ENCODE measurements around the gene DUSP18. TPM values are rescaled to one million over a fixed set of nuclear protein-coding genes. Genes with fewer than 3 reads are reported as not detected.
"Not testable (repeated sequence)": the region's sequence is repeated elsewhere in the genome, so short reads cannot be mapped to it uniquely, and the experiment has no call there.

The DUSP18 gene
- 8.0 TPM for total RNA-seq (ENCODE audit: unreplicated experiment)
- long read RNA-seq, transcript DUSP18-201 (2 exons, 2,479 nt) = major isoform, 6 of 8 reads
- long read RNA-seq, partial matches to known transcripts = 0 of 8 reads
- long read RNA-seq, other reads (novel, unspliced or antisense) = 1 of 8 reads

DNA sequence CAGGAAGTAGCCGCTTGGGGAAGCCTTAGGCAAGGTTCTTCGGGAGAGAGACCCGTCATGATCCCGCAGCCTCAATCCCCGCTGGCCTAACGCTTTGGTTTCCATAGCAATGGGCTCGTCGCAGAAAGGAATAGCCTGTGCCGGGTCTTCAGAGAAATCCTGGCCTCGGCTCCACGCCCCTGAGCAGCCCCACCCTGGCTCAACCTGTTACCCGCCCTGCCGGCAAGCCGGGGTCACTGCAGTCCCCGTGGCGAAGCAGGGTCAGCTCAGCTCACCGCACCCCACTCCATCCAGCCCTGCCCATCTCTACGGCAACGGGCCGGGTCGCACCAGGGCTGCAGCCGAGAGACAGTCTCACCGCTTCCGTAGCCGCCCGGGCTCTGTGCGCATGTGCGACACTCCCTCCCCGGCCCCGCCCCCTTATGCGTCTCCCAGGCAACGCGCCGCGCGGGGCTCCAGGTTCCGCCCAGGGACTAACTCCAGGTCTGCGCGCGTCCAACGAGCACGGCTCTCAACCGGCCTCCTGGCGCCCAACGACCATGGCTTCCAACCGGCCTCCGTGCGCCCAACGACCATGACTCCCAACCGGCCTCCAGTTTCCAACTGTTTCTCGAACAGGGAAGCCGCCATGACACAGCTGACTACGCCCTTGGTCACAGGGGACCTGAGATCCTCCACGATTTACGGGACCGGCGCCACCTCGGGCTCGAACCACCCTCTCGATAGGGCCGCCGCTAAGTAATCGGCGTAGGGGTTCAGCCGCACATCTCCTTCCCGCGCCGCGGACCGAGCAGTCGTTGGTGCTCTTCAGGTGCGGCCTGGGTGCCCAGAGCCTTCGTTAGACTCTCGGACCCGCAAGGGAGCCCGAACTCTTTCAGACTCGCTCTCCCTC, at the start of gene DUSP18:
TSS of gene DUSP18 (minus strand) at position 382 of the 892 bp plus-strand sequence. CDS start 3,872 bp downstream, outside the sequence.
- Mint-ChIP-seq H3K9me3 (ENCODE audit: unreplicated experiment) (no peaks in the 10 kb centered on the region), H3K27me3 (ENCODE audit: unreplicated experiment) (peaks cover 3% of the 10 kb centered on the region), H3K4me1 (ENCODE audit: low read depth, unreplicated experiment) (peaks cover 12% of the 10 kb centered on the region), H3K36me3 (ENCODE audit: unreplicated experiment) (no peaks in the 10 kb centered on the region), H3K27ac (ENCODE audit: unreplicated experiment) (peak within 1 kb of the TSS; percentile 48), H3K4me3 (ENCODE audit: unreplicated experiment) (peak within 1 kb of the TSS; percentile 88)
- DNase-seq = peak; percentile 98
- TF ChIP-seq CTCF (IDR thresholded peaks at IDR 0.05; ENCODE audit: partially characterized antibody, unreplicated experiment) = peak; percentile 73

GRCh38 chr22:30714062-30714461, 46.4 kb upstream of the DUSP18 start:
- H3K4me3 Mint-ChIP-seq (ENCODE audit: unreplicated experiment) = no peak overlapping the region
- no peak for DNase-seq
- H3K27me3 Mint-ChIP-seq (ENCODE audit: unreplicated experiment) = no peaks in the 10 kb centered on the region
- H3K9me3 Mint-ChIP-seq (ENCODE audit: unreplicated experiment) = no peaks in the 10 kb centered on the region
- no peak overlapping the region for H3K27ac Mint-ChIP-seq (ENCODE audit: unreplicated experiment)
- no peaks in the 10 kb centered on the region for H3K4me1 Mint-ChIP-seq (ENCODE audit: low read depth, unreplicated experiment)
- no peaks in the 10 kb centered on the region for H3K36me3 Mint-ChIP-seq (ENCODE audit: unreplicated experiment)
- TF ChIP-seq CTCF (IDR thresholded peaks at IDR 0.05; ENCODE audit: partially characterized antibody, unreplicated experiment) = no peak

- DNase-seq = no peak
- Mint-ChIP-seq H3K4me1 (ENCODE audit: low read depth, unreplicated experiment) (no peaks in the 10 kb centered on the region), H3K9me3 (ENCODE audit: unreplicated experiment) (no peaks in the 10 kb centered on the region), H3K27ac (ENCODE audit: unreplicated experiment) (no peak overlapping the region), H3K4me3 (ENCODE audit: unreplicated experiment) (no peak overlapping the region), H3K36me3 (ENCODE audit: unreplicated experiment) (no peaks in the 10 kb centered on the region), H3K27me3 (ENCODE audit: unreplicated experiment) (no peaks in the 10 kb centered on the region)
- TF ChIP-seq CTCF (IDR thresholded peaks at IDR 0.05; ENCODE audit: partially characterized antibody, unreplicated experiment) = no peak
Observed at GRCh38 chr22:30712094-30712493, 44.4 kb upstream of the DUSP18 start.

GRCh38 chr22:30709980-30710379, 42.3 kb upstream of the DUSP18 start:
- not testable (repeated sequence) for H3K9me3 Mint-ChIP-seq (ENCODE audit: unreplicated experiment); H3K4me3 Mint-ChIP-seq (ENCODE audit: unreplicated experiment); H3K36me3 Mint-ChIP-seq (ENCODE audit: unreplicated experiment); H3K27me3 Mint-ChIP-seq (ENCODE audit: unreplicated experiment); DNase-seq; H3K27ac Mint-ChIP-seq (ENCODE audit: unreplicated experiment)
- peaks cover 16% of the 10 kb centered on the region for H3K4me1 Mint-ChIP-seq (ENCODE audit: low read depth, unreplicated experiment)

DNA sequence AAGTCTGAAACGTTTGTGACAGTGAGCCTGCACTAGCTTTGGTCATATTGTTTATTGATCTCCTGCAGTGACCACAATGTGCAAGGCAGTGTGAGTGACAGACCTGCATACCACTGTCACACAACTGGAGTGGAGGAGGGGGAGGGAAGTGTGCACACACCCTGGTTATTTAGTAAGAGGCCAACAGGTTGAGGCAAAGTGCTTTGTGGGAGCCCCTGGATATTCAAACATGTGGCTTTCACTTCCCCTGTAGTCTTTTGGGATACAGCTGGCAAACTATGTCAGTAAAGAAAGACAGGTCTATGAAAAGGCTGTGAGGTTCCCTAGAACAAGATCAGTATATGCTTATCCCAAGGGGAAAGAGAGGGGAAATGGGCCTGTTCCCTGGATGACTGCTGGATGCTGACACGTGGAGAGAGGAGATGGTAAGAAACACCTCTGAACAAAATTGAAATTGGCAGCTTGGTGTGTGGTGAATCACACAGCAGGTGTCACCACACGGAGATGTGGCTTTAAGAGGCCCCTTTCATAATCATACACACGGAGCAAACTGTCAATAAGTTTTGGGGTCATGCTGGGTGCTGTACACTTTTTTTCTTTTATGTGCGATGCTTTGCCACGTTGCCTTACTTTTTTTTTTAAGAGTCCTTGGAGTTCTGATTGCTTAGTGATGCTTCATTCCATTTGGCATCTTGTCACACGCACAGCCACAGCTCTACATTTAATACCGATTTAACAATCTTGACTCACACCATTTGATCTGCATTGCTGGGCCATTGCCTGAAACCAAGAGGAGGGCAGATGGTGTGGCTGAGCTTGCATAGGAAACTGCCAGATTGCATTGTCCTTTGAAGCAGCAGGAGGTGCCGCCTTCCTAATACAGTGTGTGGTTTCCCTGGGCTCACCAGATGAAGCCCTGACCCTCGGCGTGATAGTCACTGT, 38.3 kb upstream of the DUSP18 start:
- peak overlapping the region; percentile 48 for H3K4me3 Mint-ChIP-seq (ENCODE audit: unreplicated experiment)
- H3K27me3 Mint-ChIP-seq (ENCODE audit: unreplicated experiment) = peaks cover 4% of the 10 kb centered on the region
- no peaks in the 10 kb centered on the region for H3K9me3 Mint-ChIP-seq (ENCODE audit: unreplicated experiment)
- TF ChIP-seq CTCF (IDR thresholded peaks at IDR 0.05; ENCODE audit: partially characterized antibody, unreplicated experiment) = no peak
- peak overlapping the region; percentile 92 for H3K27ac Mint-ChIP-seq (ENCODE audit: unreplicated experiment)
- DNase-seq = peak; percentile 34
- H3K4me1 Mint-ChIP-seq (ENCODE audit: low read depth, unreplicated experiment) = peaks cover 16% of the 10 kb centered on the region
- no peaks in the 10 kb centered on the region for H3K36me3 Mint-ChIP-seq (ENCODE audit: unreplicated experiment)
